Measurements from ENCODE around the gene BACE2.

Gene BACE2

DNA sequence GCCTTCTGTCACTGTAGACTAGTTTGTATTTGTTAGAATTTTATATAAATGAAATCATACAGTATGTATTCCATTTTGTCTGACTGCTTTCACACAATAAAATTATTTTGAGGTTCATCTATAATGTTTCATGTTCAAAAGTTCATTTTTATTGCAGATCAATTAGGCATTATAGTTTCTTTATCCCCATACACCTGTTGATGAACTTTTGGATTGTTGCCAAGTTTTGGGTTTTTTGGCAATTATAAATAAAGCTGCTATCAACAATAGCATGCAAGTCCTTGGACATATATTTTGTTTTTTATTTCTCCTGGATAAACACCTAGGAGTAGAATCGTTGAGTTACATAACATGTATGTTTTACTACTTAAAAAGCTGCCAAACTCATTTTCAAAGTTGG, 101.6 kb downstream of the BACE2 start:
- Histone ChIP-seq H3K4me3 (ENCODE audit: extremely low read depth, insufficient read depth, low read length, poor library complexity, severe bottlenecking) (no peak overlapping the region), H3K27ac (ENCODE audit: low read depth, low read length, severe bottlenecking) (no peak overlapping the region), H3K9me3 (ENCODE audit: control insufficient read depth, low read length) (peaks cover 4% of the 10 kb centered on the region), H3K4me1 (ENCODE audit: control insufficient read depth, insufficient read depth, low read length, poor library complexity, severe bottlenecking) (no peaks in the 10 kb centered on the region), H3K36me3 (ENCODE audit: control insufficient read depth, insufficient read depth, low read length) (no peaks in the 10 kb centered on the region)
- no CpG with 5 or more reads among the region's 1 CpG for WGBS, 2 experiments (ENCODE audit: insufficient coverage in 2 of 2)

DNA sequence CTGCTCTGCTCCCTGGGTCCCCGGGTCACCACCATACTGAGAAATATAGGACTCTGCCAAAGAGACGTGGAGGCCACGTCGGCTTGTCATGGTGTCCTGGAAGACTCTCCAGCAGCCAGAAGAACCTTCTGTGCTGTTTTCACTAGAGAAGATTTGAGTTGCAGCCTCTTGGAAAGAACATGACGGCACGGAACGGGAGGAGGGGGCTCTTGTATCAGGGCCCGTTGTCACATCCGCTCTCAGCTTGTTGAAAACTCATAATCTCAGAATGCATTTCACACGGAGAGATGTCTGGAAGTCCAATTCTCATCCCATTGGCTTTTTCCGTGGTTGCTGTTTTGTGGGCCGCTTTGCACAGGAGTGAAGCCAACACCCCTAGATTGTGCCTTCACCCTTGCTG, 109.2 kb downstream of the BACE2 start:
- 86 to 89% methylated on average over 12 of the region's 12 CpGs for WGBS, 2 experiments (ENCODE audit: insufficient coverage in 2 of 2)
- no peaks in the 10 kb centered on the region for H3K4me1 ChIP-seq (ENCODE audit: control insufficient read depth, insufficient read depth, low read length, poor library complexity, severe bottlenecking)
- H3K36me3 ChIP-seq (ENCODE audit: control insufficient read depth, insufficient read depth, low read length) = no peaks in the 10 kb centered on the region
- H3K4me3 ChIP-seq (ENCODE audit: extremely low read depth, insufficient read depth, low read length, poor library complexity, severe bottlenecking) = no peak overlapping the region
- H3K9me3 ChIP-seq (ENCODE audit: control insufficient read depth, low read length) = peaks cover 1% of the 10 kb centered on the region
- H3K27ac ChIP-seq (ENCODE audit: low read depth, low read length, severe bottlenecking) = no peak overlapping the region

DNA sequence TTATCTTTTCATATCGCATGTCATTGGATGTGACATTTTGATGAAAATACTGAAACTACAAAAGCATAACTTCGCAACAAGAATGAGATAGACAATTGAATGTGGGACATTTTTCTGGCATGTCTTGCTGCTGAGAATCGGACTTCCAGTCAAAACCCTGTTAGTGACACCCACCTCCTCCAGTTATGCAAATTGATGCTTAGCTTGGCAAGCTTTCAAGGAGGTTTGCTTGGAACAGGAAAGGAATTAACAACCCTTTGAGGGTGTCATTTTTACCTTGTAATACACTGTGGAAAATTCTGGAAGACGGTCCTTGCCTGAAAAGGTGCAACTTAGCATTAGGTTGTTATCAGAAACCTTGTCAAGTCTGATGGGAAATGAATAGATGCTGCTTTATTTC, 109.9 kb downstream of the BACE2 start:
- no peak overlapping the region for H3K4me3 ChIP-seq (ENCODE audit: extremely low read depth, insufficient read depth, low read length, poor library complexity, severe bottlenecking)
- H3K4me1 ChIP-seq (ENCODE audit: control insufficient read depth, insufficient read depth, low read length, poor library complexity, severe bottlenecking) = no peaks in the 10 kb centered on the region
- WGBS, 2 experiments (ENCODE audit: insufficient coverage in 2 of 2) = 62 to 83% methylated on average over 2 to 3 of the region's 4 CpGs
- no peaks in the 10 kb centered on the region for H3K9me3 ChIP-seq (ENCODE audit: control insufficient read depth, low read length)
- H3K27ac ChIP-seq (ENCODE audit: low read depth, low read length, severe bottlenecking) = no peak overlapping the region
- no peaks in the 10 kb centered on the region for H3K36me3 ChIP-seq (ENCODE audit: control insufficient read depth, insufficient read depth, low read length)

DNA sequence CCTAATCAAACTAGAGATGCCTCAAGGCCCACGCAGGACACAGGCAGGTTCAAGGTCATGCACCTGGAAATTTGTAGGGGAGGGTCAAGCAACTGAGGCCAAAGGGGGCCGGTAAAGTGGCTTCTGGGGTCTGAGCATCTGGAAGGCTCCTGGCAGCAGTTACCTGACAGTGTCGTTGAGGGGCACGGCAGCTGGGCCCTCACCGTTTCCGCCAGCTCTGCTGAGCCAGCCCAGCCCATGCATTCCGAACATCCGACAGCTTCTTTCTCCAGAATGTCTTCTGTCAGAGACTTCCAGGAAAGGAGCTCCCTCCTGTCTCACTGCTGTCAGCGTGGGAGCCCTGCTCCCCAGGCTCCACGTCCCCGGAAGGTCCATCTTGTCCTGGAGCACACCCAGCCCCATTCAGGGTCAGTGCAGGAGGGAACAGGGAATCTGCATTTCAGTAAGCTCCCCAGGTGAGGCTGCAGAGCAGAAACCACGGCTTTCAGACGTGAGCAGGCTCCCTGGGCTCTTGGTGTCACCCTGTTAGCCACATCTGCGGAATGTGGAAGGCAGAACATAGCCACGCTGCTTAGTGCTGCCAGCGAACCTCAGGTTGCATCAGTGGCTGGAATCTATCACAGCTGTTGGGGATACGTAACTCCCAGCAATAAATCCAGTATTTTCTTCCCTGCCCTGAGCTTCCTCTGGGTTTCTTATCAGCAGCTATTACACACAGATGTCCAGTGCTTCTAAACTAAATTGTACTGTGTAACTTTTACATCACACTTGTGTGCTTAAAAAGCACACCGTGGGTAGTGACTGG, 112.4 kb downstream of the BACE2 start:
- Histone ChIP-seq H3K4me3 (ENCODE audit: extremely low read depth, insufficient read depth, low read length, poor library complexity, severe bottlenecking) (no peak overlapping the region), H3K36me3 (ENCODE audit: control insufficient read depth, insufficient read depth, low read length) (no peaks in the 10 kb centered on the region), H3K4me1 (ENCODE audit: control insufficient read depth, insufficient read depth, low read length, poor library complexity, severe bottlenecking) (no peaks in the 10 kb centered on the region), H3K9me3 (ENCODE audit: control insufficient read depth, low read length) (no peaks in the 10 kb centered on the region), H3K27ac (ENCODE audit: low read depth, low read length, severe bottlenecking) (no peak overlapping the region)
- WGBS, 2 experiments (ENCODE audit: insufficient coverage in 2 of 2) = 84 to 90% methylated on average over 17 to 18 of the region's 18 CpGs

DNA sequence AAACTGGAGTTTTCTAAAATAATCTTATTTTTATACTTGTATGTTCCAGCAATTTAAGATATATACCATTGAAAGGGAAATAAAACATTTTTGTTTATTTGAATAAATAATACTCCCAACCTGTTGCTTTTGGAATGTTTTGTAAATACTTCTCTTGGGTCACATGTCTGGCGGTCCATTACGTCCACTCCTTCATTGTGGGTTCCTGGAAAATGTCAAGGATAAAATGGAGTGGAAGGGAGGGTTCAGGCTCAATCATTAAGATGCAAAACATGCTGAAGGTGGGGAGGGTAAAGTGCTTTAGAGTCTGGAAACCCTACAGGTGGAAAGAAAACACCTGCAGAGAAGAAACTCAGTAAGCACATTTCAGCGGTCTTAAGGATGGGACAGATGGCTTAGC, 114.5 kb downstream of the BACE2 start:
- WGBS, 2 experiments (ENCODE audit: insufficient coverage in 2 of 2) = 83% methylated on average over 1 of the region's 3 CpGs; no CpG with 5 or more reads in 1 of the 2 experiments
- Histone ChIP-seq H3K4me1 (ENCODE audit: control insufficient read depth, insufficient read depth, low read length, poor library complexity, severe bottlenecking) (no peaks in the 10 kb centered on the region), H3K9me3 (ENCODE audit: control insufficient read depth, low read length) (no peaks in the 10 kb centered on the region)

DNA sequence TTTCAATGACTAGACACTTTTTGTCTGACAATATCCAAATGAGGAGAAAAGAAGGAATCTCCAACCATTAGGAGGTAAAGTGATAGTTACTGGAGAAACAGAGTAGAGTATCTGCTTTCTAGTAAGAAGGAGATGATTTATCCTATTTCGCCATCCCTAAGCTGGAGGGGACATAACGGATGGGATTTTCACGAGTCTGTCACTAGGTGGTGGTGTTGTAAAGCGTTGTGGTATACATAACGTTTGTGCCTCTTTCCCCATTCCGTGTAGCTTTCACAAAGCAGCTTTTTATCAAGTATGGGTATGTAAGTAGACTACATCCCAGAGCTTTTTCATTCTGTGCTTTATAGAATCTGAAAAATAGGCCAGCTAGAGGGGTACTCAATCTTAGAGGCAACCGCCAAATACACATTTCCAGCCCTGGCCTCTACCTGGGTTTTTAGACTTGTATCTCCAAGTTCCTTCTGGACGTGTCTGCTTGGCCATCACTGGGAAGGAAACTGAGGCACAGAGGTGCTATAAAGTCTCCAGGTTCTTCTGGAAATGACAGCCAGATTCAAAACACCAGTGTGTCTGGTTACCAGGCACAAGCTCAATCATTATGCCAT, 115.4 kb downstream of the BACE2 start:
- H3K36me3 ChIP-seq (ENCODE audit: control insufficient read depth, insufficient read depth, low read length) = no peaks in the 10 kb centered on the region
- no peak overlapping the region for H3K27ac ChIP-seq (ENCODE audit: low read depth, low read length, severe bottlenecking)
- no peaks in the 10 kb centered on the region for H3K9me3 ChIP-seq (ENCODE audit: control insufficient read depth, low read length)
- no peaks in the 10 kb centered on the region for H3K4me1 ChIP-seq (ENCODE audit: control insufficient read depth, insufficient read depth, low read length, poor library complexity, severe bottlenecking)
- no peak overlapping the region for H3K4me3 ChIP-seq (ENCODE audit: extremely low read depth, insufficient read depth, low read length, poor library complexity, severe bottlenecking)
- WGBS, 2 experiments (ENCODE audit: insufficient coverage in 2 of 2) = 65 to 75% methylated on average over 3 of the region's 8 CpGs

More for the DNA sequence above, 114.5 kb downstream of the BACE2 start:
- H3K4me3 ChIP-seq (ENCODE audit: extremely low read depth, insufficient read depth, low read length, poor library complexity, severe bottlenecking) = no peak overlapping the region
- no peak overlapping the region for H3K27ac ChIP-seq (ENCODE audit: low read depth, low read length, severe bottlenecking)
- H3K36me3 ChIP-seq (ENCODE audit: control insufficient read depth, insufficient read depth, low read length) = no peaks in the 10 kb centered on the region

DNA sequence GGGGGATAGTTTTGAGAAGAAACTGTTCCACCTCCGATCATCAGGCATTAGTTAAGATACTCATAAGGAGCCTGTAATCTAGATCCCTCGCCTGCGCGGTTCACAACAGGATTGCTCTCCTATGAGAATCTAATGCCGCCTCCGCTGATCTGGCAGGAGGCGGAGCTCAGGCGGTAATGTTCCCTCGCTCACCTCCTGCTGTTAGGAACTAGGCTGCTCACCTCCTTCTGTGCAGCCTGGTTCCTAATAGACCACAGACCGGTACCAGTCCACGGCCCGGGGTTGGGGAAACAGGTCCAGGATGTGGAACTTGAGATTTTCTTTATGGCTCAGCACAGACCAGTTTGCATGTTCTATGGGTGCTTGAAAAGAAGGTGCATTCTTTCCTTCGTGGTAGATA, 121.5 kb downstream of the BACE2 start:
- Histone ChIP-seq H3K4me1 (ENCODE audit: control insufficient read depth, insufficient read depth, low read length, poor library complexity, severe bottlenecking) (no peaks in the 10 kb centered on the region), H3K36me3 (ENCODE audit: control insufficient read depth, insufficient read depth, low read length) (no peaks in the 10 kb centered on the region), H3K27ac (ENCODE audit: low read depth, low read length, severe bottlenecking) (no peak overlapping the region), H3K9me3 (ENCODE audit: control insufficient read depth, low read length) (peaks cover 11% of the 10 kb centered on the region), H3K4me3 (ENCODE audit: extremely low read depth, insufficient read depth, low read length, poor library complexity, severe bottlenecking) (no peak overlapping the region)
- 62 to 80% methylated on average over 8 to 9 of the region's 13 CpGs for WGBS, 2 experiments (ENCODE audit: insufficient coverage in 2 of 2)

DNA sequence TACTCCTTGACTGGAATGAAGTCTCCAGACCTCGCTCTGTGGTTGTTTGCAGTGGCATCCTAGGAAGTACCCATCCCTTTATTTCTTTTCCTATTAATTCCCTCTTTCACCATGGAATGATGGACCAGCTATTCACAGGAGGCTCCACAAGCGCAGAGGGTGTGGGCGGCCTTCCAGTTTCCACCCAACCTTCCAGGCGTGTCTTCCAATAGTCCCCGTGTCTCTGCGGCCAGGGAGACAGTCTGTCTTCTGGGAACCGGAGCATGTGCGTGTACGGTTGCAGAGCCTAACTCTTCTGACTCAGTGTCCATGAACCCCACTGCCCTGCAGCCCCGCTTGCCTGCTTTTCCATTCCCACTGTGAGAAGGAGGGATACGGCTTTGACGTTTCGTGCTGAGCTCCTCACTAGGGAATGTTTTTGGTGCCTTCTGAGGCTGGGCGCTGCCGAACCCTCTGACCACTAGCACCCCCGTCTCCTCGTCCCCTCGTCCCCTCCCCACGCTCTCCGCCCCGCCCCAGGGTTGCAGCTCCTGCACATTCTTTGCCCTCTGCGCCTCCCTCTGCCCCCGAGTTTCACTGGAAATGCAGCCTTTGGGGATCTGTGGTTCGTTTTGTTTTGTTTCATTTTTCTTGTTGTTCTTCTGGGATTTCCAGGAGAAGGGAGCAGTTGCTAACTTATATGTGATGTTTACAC, 122.3 kb downstream of the BACE2 start:
- 88 to 89% methylated on average over 17 of the region's 24 CpGs for WGBS, 2 experiments (ENCODE audit: insufficient coverage in 2 of 2)
- Histone ChIP-seq H3K4me1 (ENCODE audit: control insufficient read depth, insufficient read depth, low read length, poor library complexity, severe bottlenecking) (no peaks in the 10 kb centered on the region), H3K27ac (ENCODE audit: low read depth, low read length, severe bottlenecking) (no peak overlapping the region), H3K9me3 (ENCODE audit: control insufficient read depth, low read length) (peaks cover 11% of the 10 kb centered on the region), H3K4me3 (ENCODE audit: extremely low read depth, insufficient read depth, low read length, poor library complexity, severe bottlenecking) (no peak overlapping the region), H3K36me3 (ENCODE audit: control insufficient read depth, insufficient read depth, low read length) (no peaks in the 10 kb centered on the region)

DNA sequence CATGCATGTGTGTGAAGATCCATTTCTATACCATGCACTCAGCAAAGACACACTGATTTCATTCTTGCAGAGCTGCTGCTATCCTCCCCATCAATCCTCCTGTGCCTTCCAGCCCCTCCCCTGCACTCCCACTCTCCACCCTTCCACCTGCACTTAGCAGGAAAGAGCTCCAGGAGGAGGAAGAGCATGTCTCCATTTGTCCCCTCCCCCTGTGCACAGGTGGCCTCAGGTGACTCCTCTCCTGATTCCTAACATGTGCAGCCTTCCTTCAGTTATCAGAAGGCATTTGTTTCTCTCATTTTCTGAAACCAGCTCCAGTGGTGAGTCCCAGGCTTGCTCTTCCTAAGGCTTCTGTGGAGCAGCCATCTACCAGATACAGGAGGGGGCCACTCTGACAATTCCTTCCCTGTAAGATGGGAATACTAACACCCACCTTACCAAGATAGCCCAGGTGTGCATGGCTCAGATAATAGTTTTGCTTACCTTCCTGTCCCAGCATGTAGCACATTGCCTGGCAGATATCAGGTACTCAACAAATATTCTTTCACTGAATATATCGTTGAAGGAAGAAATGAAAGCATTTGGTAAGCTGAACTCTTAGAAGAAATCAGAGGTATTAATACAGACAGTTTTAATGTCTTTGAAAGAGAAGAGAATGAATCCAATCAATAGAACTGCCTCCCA, 126.7 kb downstream of the BACE2 start:
- Histone ChIP-seq H3K4me3 (ENCODE audit: extremely low read depth, insufficient read depth, low read length, poor library complexity, severe bottlenecking) (no peak overlapping the region), H3K27ac (ENCODE audit: low read depth, low read length, severe bottlenecking) (no peak overlapping the region), H3K9me3 (ENCODE audit: control insufficient read depth, low read length) (peaks cover 11% of the 10 kb centered on the region), H3K4me1 (ENCODE audit: control insufficient read depth, insufficient read depth, low read length, poor library complexity, severe bottlenecking) (no peaks in the 10 kb centered on the region), H3K36me3 (ENCODE audit: control insufficient read depth, insufficient read depth, low read length) (no peaks in the 10 kb centered on the region)
- WGBS, 2 experiments (ENCODE audit: insufficient coverage in 2 of 2) = no CpG with 5 or more reads among the region's 1 CpG

DNA sequence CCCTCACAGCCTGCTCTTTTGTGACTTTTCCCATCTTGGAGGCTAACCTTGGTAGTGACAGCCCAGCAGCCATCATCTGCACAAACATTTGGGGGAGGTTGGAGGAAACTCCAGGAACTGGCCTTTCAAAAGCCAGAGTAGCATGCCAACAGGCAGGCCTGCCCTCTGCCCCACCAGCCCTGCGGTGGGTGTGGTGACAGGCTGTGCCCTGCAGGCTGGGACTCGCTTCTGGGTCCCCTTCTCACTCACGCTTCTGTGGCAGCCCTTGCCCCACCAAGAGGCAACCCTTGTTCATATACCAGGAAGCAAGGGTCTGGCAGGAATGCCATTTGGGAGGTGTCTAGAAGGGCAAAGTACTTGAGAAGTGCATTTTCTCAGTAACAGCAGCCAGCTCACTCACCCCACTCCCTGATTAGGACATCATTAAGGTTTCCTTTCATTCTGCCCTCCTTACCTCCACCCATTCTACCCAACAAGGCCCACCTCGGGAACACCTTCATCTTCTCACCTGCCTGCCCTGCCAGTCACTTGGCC, 127.8 kb downstream of the BACE2 start:
- no peaks in the 10 kb centered on the region for H3K4me1 ChIP-seq (ENCODE audit: control insufficient read depth, insufficient read depth, low read length, poor library complexity, severe bottlenecking)
- H3K27ac ChIP-seq (ENCODE audit: low read depth, low read length, severe bottlenecking) = no peak overlapping the region
- H3K36me3 ChIP-seq (ENCODE audit: control insufficient read depth, insufficient read depth, low read length) = no peaks in the 10 kb centered on the region
- H3K4me3 ChIP-seq (ENCODE audit: extremely low read depth, insufficient read depth, low read length, poor library complexity, severe bottlenecking) = no peak overlapping the region
- peaks cover 11% of the 10 kb centered on the region for H3K9me3 ChIP-seq (ENCODE audit: control insufficient read depth, low read length)
- WGBS, 2 experiments (ENCODE audit: insufficient coverage in 2 of 2) = 73 to 92% methylated on average over 1 to 4 of the region's 4 CpGs
